GM19023 (cell line): ENCODE results near the gene PTPRS.

Source experiments
- ATAC-seq: cut with Tn5 transposase; IDR thresholded peaks from one replicate; pipeline ENCODE4 v1.9.1; 2021; ENCODE audit warnings: mild to moderate bottlenecking, moderate library complexity; ENCODE audit not compliant: unreplicated experiment

The PTPRS gene

GRCh38 chr19:5309438-5310204 is 31.0 kb downstream of the PTPRS start:
- ATAC-seq, result no peak

DNA sequence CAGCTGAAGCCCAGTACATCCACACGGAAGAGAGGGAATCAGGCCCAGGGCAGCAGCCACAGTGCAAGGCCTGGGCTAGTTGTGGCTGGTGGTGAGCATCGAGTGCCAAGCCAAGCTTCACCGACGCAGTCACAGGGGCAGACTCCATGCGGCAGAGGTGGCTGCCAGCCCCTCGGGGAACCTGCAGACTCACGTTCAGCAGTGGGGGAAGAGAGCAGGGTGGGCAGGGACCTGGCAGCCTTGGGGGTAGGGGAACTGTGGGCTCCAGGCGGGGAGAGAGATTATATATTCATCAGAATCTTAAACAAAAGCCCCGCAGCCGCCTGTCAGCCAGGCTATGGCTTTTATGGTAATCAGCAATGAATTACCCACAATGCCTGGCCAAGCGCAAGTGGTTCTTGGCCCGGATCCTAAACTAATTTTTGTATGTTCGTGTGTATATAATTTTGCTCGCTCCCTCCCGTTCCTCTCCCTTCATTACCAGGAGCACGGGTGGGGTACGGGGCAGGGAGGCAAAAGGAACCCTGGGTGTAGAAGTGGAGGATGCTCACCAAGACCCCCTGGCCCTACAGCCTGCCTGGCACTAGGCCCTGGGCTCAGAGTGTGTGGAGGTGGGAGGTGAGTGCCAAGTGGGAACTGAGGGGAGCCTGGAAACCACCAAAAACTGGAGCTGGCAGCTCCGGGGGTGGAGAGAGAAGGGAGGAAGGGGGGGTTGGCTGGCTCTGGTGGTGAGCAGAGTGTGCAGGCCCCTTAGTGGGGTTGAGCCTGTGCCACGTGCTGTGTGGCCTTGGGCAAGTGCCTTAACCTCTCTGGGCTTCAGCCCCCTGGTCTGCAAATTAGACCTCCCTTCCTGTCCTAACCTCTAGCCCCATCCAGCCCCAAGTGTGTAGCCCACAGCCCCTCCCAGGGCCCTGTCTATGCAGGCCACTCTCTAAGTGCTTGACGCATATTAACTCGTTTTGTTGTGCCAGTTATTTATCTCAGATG is 31.9 kb downstream of the PTPRS start:
- ATAC-seq, result no peak

DNA sequence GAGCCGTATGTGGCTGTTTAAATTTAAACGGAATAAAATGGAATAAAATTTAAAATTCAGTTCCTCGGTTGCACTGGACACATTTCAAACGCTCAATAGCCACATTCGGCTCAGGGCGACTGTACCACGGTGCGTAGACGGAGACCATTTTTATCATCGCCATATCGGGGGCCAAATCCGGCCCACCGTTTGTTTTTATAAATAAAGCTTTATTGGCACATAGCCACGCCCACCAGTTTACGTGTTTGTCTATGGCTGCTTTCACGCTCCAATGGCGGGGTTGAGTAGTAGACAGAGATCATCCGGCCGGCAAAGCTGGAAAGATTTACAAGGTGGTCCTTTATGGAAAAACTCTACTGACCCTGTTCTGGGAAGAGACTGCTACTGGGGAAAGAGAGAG is 33.0 kb downstream of the PTPRS start:
- ATAC-seq, result no peak

DNA sequence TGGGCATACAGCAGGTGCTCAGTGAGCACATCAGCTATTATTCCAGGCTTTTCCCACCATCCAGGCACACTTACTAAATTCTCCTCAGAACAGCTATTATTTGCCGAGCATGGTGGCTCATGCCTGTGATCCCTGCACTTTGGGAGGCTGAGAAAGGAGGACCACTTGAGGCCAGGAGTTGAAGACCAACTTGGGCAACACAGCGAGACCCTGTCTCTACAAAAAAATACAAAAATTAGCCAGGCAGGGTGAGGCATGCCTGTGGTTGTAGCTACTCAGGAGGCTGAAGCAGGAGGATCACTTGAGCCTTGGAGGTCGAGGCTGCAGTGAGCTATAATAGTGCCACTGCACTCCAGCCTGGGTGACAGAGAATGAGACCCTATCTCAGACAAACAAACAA is 35.4 kb downstream of the PTPRS start:
- no peak for ATAC-seq

- ATAC-seq, result no peak
Observed at GRCh38 chr19:5304486-5304885, 36.1 kb downstream of the PTPRS start.

DNA sequence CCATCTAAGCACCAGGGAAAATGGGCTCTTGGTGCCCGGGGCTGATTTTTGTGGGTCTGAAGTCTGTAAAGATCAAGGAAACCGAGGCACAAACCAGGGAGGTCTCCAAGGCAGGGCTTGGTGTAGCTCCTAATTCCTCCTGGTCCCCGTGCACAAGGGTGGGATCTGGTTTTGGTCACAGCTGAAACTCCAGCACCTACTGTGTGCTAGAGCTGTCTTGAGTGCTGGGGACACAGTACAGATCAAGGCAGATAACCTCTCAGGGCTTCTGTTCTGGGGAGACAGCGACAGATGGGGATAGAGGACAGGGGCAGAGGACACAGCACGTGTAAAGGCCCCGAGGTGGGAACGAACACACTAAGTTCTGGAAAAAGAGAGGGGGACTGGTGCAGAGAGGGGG is 37.4 kb downstream of the PTPRS start:
- no peak for ATAC-seq

GRCh38 chr19:5302396-5302795 is 38.2 kb downstream of the PTPRS start:
- ATAC-seq, result no peak

DNA sequence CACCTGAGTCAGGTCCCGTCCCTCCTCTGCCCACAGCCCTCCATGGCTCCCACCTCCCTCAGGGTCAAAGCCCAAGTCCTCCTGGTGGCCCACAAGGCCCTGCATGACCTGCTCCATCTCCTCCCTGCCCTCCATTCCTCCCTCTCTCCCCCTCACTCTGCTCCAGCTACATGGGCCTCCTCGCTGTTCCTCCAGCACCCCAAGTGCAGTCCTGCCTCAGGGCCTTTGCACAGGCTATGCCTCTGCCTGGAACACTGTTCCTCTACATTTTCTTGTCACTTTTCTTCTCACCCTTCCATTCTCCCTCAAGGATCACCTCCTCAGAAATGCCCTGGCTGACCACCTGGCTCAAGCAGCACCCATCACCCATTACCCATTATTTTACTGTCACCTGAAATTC is 41.5 kb downstream of the PTPRS start:
- no peak for ATAC-seq

GRCh38 chr19:5298471-5298901 is 42.1 kb downstream of the PTPRS start:
- ATAC-seq, result no peak

GRCh38 chr19:5297272-5297669 is 43.3 kb downstream of the PTPRS start:
- no peak for ATAC-seq

GRCh38 chr19:5296457-5297271 is 43.9 kb downstream of the PTPRS start:
- no peak for ATAC-seq

- no peak for ATAC-seq
Observed at GRCh38 chr19:5296021-5296420, 44.6 kb downstream of the PTPRS start.

DNA sequence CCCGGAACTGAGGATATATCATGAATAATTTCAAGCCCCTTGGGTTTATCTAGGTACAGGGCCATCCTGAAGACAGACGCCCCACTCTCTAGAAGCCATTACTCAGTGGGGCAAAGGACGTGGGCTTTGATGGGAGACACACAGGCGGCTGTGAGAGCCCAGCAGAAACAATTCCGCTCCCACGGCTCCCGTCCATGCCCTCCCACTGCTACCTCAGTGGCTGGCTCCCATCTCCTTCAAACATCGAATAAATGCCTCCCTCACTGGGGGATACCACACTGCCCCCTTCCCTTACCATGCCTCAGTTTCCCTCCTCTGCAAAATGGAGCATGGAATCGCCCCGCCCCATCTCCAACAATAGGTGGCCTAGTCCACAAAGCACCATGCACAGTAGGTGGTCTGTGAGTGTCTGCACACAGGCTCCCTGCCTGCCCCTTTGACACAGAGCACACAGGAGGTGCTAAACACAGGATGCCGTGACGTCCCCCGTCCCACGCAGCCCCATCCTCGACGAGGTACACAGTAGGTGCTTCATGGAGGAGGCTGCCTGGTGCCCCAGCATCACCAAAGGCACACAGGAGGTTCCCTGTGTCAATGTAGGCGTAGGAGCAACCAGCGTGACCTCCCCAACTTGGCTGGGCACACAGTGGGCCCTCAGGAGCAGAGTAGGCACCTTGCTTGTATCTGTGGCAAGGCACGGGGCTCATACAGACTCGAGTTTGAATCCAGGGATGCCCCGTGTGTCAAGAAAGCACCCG is 46.0 kb downstream of the PTPRS start:
- no peak for ATAC-seq

DNA sequence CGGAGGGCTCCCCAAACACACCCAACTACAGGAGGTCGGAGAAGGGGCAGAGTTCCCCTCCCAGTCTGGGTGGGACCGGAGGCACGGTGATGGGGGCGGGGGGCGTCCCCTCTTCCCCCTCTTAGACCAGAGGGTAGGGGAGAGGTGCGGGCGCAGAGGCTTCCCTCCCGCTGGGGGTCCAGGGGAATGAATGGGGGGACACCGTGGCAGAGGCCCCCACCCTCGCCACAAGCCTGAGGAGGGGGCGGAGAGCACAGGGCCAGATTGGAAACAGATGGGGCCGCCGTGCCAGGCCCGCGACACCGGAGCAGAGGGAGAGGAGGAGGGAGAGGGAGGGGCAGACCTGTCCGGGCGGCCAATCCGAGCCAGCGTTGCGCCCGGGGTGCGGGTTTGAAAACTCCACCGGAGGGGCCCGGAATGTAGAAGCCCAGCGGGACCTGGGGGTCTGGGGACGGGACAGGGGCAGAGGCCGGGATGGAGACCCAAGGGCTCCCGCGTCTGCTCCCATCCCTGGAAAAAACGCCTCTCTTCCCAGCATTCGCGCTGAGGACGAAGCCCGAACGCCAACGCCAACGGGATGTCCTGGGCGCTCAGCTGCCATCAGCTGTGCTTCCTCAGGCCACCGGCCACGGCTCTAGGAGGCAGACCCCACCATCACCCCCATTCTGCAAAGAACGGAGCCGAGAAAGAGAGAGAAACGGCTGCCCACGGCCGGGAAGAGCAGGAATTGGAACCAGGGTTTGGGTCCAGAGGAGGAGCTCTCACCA is 46.8 kb downstream of the PTPRS start:
- ATAC-seq, result no peak

GRCh38 chr19:5292822-5293611 is 47.6 kb downstream of the PTPRS start:
- ATAC-seq, result peak; percentile 50

GRCh38 chr19:5292453-5292821 is 48.2 kb downstream of the PTPRS start:
- no peak for ATAC-seq

DNA sequence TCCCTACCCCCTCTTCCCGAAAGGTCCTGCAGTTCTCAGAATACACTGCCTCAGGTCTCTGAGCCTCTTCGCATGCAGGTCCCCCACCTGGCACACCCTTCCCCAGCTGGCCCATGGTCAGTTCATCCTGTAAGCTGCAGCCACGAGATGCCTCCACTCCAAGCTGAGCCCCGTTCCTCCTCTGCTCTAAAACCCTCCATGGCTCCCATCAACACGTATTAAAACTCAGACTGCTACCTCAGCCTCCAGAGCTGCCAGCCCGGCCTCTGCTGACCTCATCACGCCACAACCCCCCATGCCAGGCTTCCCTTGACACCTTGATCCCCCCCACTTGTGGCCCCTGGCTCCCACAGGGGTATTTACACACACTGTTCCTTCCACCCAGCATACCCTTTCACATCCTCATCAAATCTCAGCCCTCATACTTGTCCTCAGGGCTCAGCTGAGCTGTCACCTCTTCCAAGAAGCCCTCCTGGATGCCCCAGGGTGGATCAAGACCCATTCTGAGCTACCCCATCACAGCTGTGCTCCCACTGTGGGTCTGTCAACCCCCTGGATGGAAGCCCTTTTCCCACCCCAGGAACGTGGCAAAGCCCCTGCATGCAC is 48.9 kb downstream of the PTPRS start:
- no peak for ATAC-seq
